Epithelial cell of esophagus (primary cell): ENCODE data around the gene STAT6.
A peak's percentile ranks its signal among the peaks of the same experiment; 100 is the strongest.

ENCODE experiments used
- DNase-seq: peaks from one replicate; pipeline ENCODE4 v3.0.0; 2010; ENCODE audit warnings: low read depth
- H3K4me3 ChIP-seq: 2 replicates; pipeline ENCODE4 v1.5.1; 2011; ENCODE audit warnings: mild to moderate bottlenecking, low read length, control low read depth
- CTCF ChIP-seq: IDR thresholded peaks from 2 replicates; pipeline ENCODE4 v1.5.1; 2011; ENCODE audit warnings: low read depth, mild to moderate bottlenecking, low read length, control low read depth, inconsistent platforms; ENCODE audit not compliant: insufficient read depth; ENCODE audit errors: missing control alignments

STAT6 gene, protein sequence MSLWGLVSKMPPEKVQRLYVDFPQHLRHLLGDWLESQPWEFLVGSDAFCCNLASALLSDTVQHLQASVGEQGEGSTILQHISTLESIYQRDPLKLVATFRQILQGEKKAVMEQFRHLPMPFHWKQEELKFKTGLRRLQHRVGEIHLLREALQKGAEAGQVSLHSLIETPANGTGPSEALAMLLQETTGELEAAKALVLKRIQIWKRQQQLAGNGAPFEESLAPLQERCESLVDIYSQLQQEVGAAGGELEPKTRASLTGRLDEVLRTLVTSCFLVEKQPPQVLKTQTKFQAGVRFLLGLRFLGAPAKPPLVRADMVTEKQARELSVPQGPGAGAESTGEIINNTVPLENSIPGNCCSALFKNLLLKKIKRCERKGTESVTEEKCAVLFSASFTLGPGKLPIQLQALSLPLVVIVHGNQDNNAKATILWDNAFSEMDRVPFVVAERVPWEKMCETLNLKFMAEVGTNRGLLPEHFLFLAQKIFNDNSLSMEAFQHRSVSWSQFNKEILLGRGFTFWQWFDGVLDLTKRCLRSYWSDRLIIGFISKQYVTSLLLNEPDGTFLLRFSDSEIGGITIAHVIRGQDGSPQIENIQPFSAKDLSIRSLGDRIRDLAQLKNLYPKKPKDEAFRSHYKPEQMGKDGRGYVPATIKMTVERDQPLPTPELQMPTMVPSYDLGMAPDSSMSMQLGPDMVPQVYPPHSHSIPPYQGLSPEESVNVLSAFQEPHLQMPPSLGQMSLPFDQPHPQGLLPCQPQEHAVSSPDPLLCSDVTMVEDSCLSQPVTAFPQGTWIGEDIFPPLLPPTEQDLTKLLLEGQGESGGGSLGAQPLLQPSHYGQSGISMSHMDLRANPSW

DNA sequence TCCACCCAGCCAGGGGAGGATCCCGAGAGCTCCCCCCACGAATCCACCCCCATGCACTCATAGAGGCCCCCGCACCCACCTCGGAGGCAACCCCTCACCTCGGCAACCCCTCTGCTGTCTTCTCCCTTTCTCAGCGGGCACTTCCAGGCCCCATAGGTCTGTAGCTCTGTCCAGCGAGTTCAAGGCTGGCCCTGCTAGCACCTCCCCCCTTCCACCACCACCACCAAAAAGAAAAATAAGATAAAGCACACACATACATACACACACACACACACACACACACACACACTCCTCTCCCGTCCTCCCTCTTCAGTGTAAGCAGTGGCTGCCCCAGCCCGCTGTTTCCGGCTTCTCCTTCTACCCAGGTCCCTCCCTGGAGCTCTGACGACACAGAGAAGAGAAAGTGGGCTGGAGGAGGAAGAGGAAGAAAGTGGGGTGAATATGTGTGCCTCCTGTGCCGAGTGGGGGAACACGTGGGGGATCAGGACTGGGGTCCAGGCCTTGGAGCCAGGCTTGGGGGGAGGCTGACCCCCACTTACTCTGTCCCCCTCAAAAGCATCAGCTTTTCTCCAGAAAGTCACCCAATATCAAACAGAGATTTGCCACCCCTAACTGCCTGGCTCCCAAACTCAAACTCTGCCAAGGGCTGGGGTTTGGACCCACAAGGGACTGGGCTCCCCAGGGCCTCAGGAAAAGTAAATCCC, at the start of gene STAT6:
Gene STAT6, minus strand, starts transcription at position 332 of the 704 bp plus-strand sequence. CDS start 3,084 bp downstream, outside the sequence.
- no peak for TF ChIP-seq CTCF
- DNase-seq, result peak; percentile 86
- H3K4me3 ChIP-seq, result peak within 1 kb of the TSS; percentile 97

- no peak overlapping the region for H3K4me3 ChIP-seq
- no peak for TF ChIP-seq CTCF
- no peak for DNase-seq
Measured at GRCh38 chr12:57160741-57161140, 49.6 kb upstream of the STAT6 start.

- no peak for DNase-seq
- no peak for TF ChIP-seq CTCF
- H3K4me3 ChIP-seq, result no peak overlapping the region
Measured at GRCh38 chr12:57160040-57160439, 48.9 kb upstream of the STAT6 start.

GRCh38 chr12:57159311-57159710, 48.1 kb upstream of the STAT6 start:
- no peak for TF ChIP-seq CTCF
- no peak for DNase-seq

GRCh38 chr12:57158665-57159064, 47.5 kb upstream of the STAT6 start:
- no peak overlapping the region for H3K4me3 ChIP-seq
- no peak for DNase-seq
- no peak for TF ChIP-seq CTCF

More at GRCh38 chr12:57159311-57159710, 48.1 kb upstream of the STAT6 start:
- H3K4me3 ChIP-seq, result no peak overlapping the region

- DNase-seq, result no peak
- no peak for TF ChIP-seq CTCF
- H3K4me3 ChIP-seq, result no peak overlapping the region
Measured at GRCh38 chr12:57158186-57158585, 47.0 kb upstream of the STAT6 start.
